ENCODE data around the gene CISH.

The CISH gene

GRCh38 chr3:50592568-50592967 lies 19.0 kb downstream of the CISH start:
- 71% methylated on average over 2 of the region's 5 CpGs for WGBS
- DNase-seq, result no peak
- H3K4ac ChIP-seq (ENCODE audit: low read depth in 1 of 2, low read length in 2 of 2), result no peak overlapping the region
- no peak overlapping the region for H3K4me3 ChIP-seq (ENCODE audit: insufficient read depth in 1 of 2, low read depth in 1 of 2, low read length in 2 of 2)
- H2BK12ac ChIP-seq (ENCODE audit: low read length in 2 of 2), result no peak overlapping the region
- no peak overlapping the region for H2BK120ac ChIP-seq (ENCODE audit: low read depth, low read length)
- H2AFZ ChIP-seq (ENCODE audit: low read depth, low read length), result no peak overlapping the region
- no peaks in the 10 kb centered on the region for H3K27me3 ChIP-seq (ENCODE audit: control insufficient read depth in 1 of 2, insufficient read depth in 1 of 2, low read length in 2 of 2)
- no peaks in the 10 kb centered on the region for H3K9me3 ChIP-seq (ENCODE audit: control insufficient read depth, low read length)
- no peak overlapping the region for H3K23ac ChIP-seq (ENCODE audit: low read length in 2 of 2)
- no peak overlapping the region for H2BK5ac ChIP-seq (ENCODE audit: low read depth, low read length, poor library complexity, severe bottlenecking)
- no peak overlapping the region for H3K4me2 ChIP-seq (ENCODE audit: low read length, poor library complexity, severe bottlenecking)
- no peak overlapping the region for H4K91ac ChIP-seq (ENCODE audit: low read length)
- H3K9ac ChIP-seq (ENCODE audit: low read length), result no peak overlapping the region
- H2AK5ac ChIP-seq (ENCODE audit: low read length, severe bottlenecking), result no peak overlapping the region
- no peak overlapping the region for H3K14ac ChIP-seq (ENCODE audit: low read length in 2 of 2)
- H4K8ac ChIP-seq (ENCODE audit: low read length), result no peak overlapping the region
- H3K36me3 ChIP-seq (ENCODE audit: control insufficient read depth in 1 of 2, insufficient read depth in 2 of 2, low read depth in 1 of 2, low read length in 2 of 2), result no peaks in the 10 kb centered on the region
- H3K4me1 ChIP-seq (ENCODE audit: control insufficient read depth, insufficient read depth, low read depth, low read length), result peaks cover 5% of the 10 kb centered on the region
- H3K18ac ChIP-seq (ENCODE audit: low read depth in 1 of 2, low read length in 2 of 2), result peak overlapping the region in 1 of 2 experiments; percentile 9
- H3K79me1 ChIP-seq (replicated peaks; ENCODE audit: low read length, poor library complexity, severe bottlenecking), result no peaks in the 10 kb centered on the region
- no peak overlapping the region for H3K27ac ChIP-seq (ENCODE audit: low read length, poor library complexity, severe bottlenecking)
- no peak overlapping the region for H2BK15ac ChIP-seq (ENCODE audit: low read depth, poor library complexity, severe bottlenecking)

GRCh38 chr3:50591196-50591741 lies 20.3 kb downstream of the CISH start:
- Histone ChIP-seq H3K4me1 (ENCODE audit: control insufficient read depth, insufficient read depth, low read depth, low read length) (peaks cover 5% of the 10 kb centered on the region), H3K9me3 (ENCODE audit: control insufficient read depth, low read length) (no peaks in the 10 kb centered on the region), H4K8ac (ENCODE audit: low read length) (no peak overlapping the region), H2AFZ (ENCODE audit: low read depth, low read length) (no peak overlapping the region), H4K91ac (ENCODE audit: low read length) (no peak overlapping the region), H3K4me2 (ENCODE audit: low read length, poor library complexity, severe bottlenecking) (no peak overlapping the region), H3K23ac (ENCODE audit: low read length in 2 of 2) (no peak overlapping the region), H3K9ac (ENCODE audit: low read length) (peak overlapping the region; percentile 44), H2AK5ac (ENCODE audit: low read length, severe bottlenecking) (no peak overlapping the region), H2BK5ac (ENCODE audit: low read depth, low read length, poor library complexity, severe bottlenecking) (no peak overlapping the region), H3K27me3 (ENCODE audit: control insufficient read depth in 1 of 2, insufficient read depth in 1 of 2, low read length in 2 of 2) (no peaks in the 10 kb centered on the region), H2BK15ac (ENCODE audit: low read depth, poor library complexity, severe bottlenecking) (peak overlapping the region; percentile 29), H3K4me3 (ENCODE audit: insufficient read depth in 1 of 2, low read depth in 1 of 2, low read length in 2 of 2) (peak overlapping the region in 1 of 2 experiments; percentile 39), H2BK120ac (ENCODE audit: low read depth, low read length) (no peak overlapping the region), H3K4ac (ENCODE audit: low read depth in 1 of 2, low read length in 2 of 2) (no peak overlapping the region), H3K79me1 (replicated peaks; ENCODE audit: low read length, poor library complexity, severe bottlenecking) (no peaks in the 10 kb centered on the region), H3K36me3 (ENCODE audit: control insufficient read depth in 1 of 2, insufficient read depth in 2 of 2, low read depth in 1 of 2, low read length in 2 of 2) (no peaks in the 10 kb centered on the region), H3K18ac (ENCODE audit: low read depth in 1 of 2, low read length in 2 of 2) (no peak overlapping the region), H3K27ac (ENCODE audit: low read length, poor library complexity, severe bottlenecking) (no peak overlapping the region), H3K14ac (ENCODE audit: low read length in 2 of 2) (no peak overlapping the region), H2BK12ac (ENCODE audit: low read length in 2 of 2) (no peak overlapping the region)
- DNase-seq, result no peak
- 82% methylated on average over 8 of the region's 9 CpGs for WGBS

GRCh38 chr3:50588759-50589433 lies 22.7 kb downstream of the CISH start:
- H3K4ac ChIP-seq (ENCODE audit: low read depth in 1 of 2, low read length in 2 of 2), result no peak overlapping the region
- no peaks in the 10 kb centered on the region for H3K9me3 ChIP-seq (ENCODE audit: control insufficient read depth, low read length)
- no peak overlapping the region for H4K8ac ChIP-seq (ENCODE audit: low read length)
- H3K79me1 ChIP-seq (replicated peaks; ENCODE audit: low read length, poor library complexity, severe bottlenecking), result no peaks in the 10 kb centered on the region
- no peak overlapping the region for H3K27ac ChIP-seq (ENCODE audit: low read length, poor library complexity, severe bottlenecking)
- no peak overlapping the region for H2BK120ac ChIP-seq (ENCODE audit: low read depth, low read length)
- no peak overlapping the region for H3K14ac ChIP-seq (ENCODE audit: low read length in 2 of 2)
- H2BK12ac ChIP-seq (ENCODE audit: low read length in 2 of 2), result no peak overlapping the region
- no peaks in the 10 kb centered on the region for H3K36me3 ChIP-seq (ENCODE audit: control insufficient read depth in 1 of 2, insufficient read depth in 2 of 2, low read depth in 1 of 2, low read length in 2 of 2)
- peaks cover 5% of the 10 kb centered on the region for H3K4me1 ChIP-seq (ENCODE audit: control insufficient read depth, insufficient read depth, low read depth, low read length)
- 100% methylated on average over 3 of the region's 4 CpGs for WGBS
- no peak overlapping the region for H2AFZ ChIP-seq (ENCODE audit: low read depth, low read length)
- no peak for DNase-seq
- H4K91ac ChIP-seq (ENCODE audit: low read length), result no peak overlapping the region
- H3K27me3 ChIP-seq (ENCODE audit: control insufficient read depth in 1 of 2, insufficient read depth in 1 of 2, low read length in 2 of 2), result no peaks in the 10 kb centered on the region
- no peak overlapping the region for H3K23ac ChIP-seq (ENCODE audit: low read length in 2 of 2)
- H3K4me3 ChIP-seq (ENCODE audit: insufficient read depth in 1 of 2, low read depth in 1 of 2, low read length in 2 of 2), result no peak overlapping the region
- no peak overlapping the region for H3K18ac ChIP-seq (ENCODE audit: low read depth in 1 of 2, low read length in 2 of 2)
- H3K4me2 ChIP-seq (ENCODE audit: low read length, poor library complexity, severe bottlenecking), result no peak overlapping the region
- H2BK15ac ChIP-seq (ENCODE audit: low read depth, poor library complexity, severe bottlenecking), result no peak overlapping the region
- H2AK5ac ChIP-seq (ENCODE audit: low read length, severe bottlenecking), result no peak overlapping the region
- peak overlapping the region; percentile 27 for H3K9ac ChIP-seq (ENCODE audit: low read length)
- H2BK5ac ChIP-seq (ENCODE audit: low read depth, low read length, poor library complexity, severe bottlenecking), result no peak overlapping the region

- H3K36me3 ChIP-seq (ENCODE audit: control insufficient read depth in 1 of 2, insufficient read depth in 2 of 2, low read depth in 1 of 2, low read length in 2 of 2), result peaks cover 0 to 3% of the 10 kb centered on the region in 2 experiments
- no peak overlapping the region for H2AFZ ChIP-seq (ENCODE audit: low read depth, low read length)
- no peak overlapping the region for H2BK15ac ChIP-seq (ENCODE audit: low read depth, poor library complexity, severe bottlenecking)
- H3K9ac ChIP-seq (ENCODE audit: low read length), result peak overlapping the region; percentile 27
- H3K27ac ChIP-seq (ENCODE audit: low read length, poor library complexity, severe bottlenecking), result no peak overlapping the region
- H3K4ac ChIP-seq (ENCODE audit: low read depth in 1 of 2, low read length in 2 of 2), result no peak overlapping the region
- no peaks in the 10 kb centered on the region for H3K79me1 ChIP-seq (replicated peaks; ENCODE audit: low read length, poor library complexity, severe bottlenecking)
- no peak overlapping the region for H2BK5ac ChIP-seq (ENCODE audit: low read depth, low read length, poor library complexity, severe bottlenecking)
- no peak for DNase-seq
- no peak overlapping the region for H4K8ac ChIP-seq (ENCODE audit: low read length)
- no peaks in the 10 kb centered on the region for H3K9me3 ChIP-seq (ENCODE audit: control insufficient read depth, low read length)
- H3K4me3 ChIP-seq (ENCODE audit: insufficient read depth in 1 of 2, low read depth in 1 of 2, low read length in 2 of 2), result no peak overlapping the region
- peak overlapping the region in 1 of 2 experiments; percentile 40 for H2BK12ac ChIP-seq (ENCODE audit: low read length in 2 of 2)
- WGBS, result 81% methylated on average over 17 of the region's 17 CpGs
- H3K4me2 ChIP-seq (ENCODE audit: low read length, poor library complexity, severe bottlenecking), result no peak overlapping the region
- H3K4me1 ChIP-seq (ENCODE audit: control insufficient read depth, insufficient read depth, low read depth, low read length), result peaks cover 5% of the 10 kb centered on the region
- H2AK5ac ChIP-seq (ENCODE audit: low read length, severe bottlenecking), result no peak overlapping the region
- no peak overlapping the region for H3K23ac ChIP-seq (ENCODE audit: low read length in 2 of 2)
- H3K18ac ChIP-seq (ENCODE audit: low read depth in 1 of 2, low read length in 2 of 2), result peak overlapping the region in 1 of 2 experiments; percentile 23
- H3K27me3 ChIP-seq (ENCODE audit: control insufficient read depth in 1 of 2, insufficient read depth in 1 of 2, low read length in 2 of 2), result no peaks in the 10 kb centered on the region
- no peak overlapping the region for H4K91ac ChIP-seq (ENCODE audit: low read length)
- H3K14ac ChIP-seq (ENCODE audit: low read length in 2 of 2), result no peak overlapping the region
- no peak overlapping the region for H2BK120ac ChIP-seq (ENCODE audit: low read depth, low read length)
Observed at GRCh38 chr3:50587806-50588758, 23.5 kb downstream of the CISH start.

Measured in mesenchymal stem cell (in vitro differentiated cells and primary cell).